HG02588 (cell line): ENCODE results near the gene TNXB.
"Not testable (repeated sequence)": the region's sequence is repeated elsewhere in the genome, so short reads cannot be mapped to it uniquely, and the experiment has no call there.

ENCODE experiments used
- ATAC-seq: cut with Tn5 transposase; IDR thresholded peaks from one replicate; pipeline ENCODE4 v1.9.1; 2021; ENCODE audit warnings: mild to moderate bottlenecking, moderate library complexity; ENCODE audit not compliant: unreplicated experiment

Gene TNXB

DNA sequence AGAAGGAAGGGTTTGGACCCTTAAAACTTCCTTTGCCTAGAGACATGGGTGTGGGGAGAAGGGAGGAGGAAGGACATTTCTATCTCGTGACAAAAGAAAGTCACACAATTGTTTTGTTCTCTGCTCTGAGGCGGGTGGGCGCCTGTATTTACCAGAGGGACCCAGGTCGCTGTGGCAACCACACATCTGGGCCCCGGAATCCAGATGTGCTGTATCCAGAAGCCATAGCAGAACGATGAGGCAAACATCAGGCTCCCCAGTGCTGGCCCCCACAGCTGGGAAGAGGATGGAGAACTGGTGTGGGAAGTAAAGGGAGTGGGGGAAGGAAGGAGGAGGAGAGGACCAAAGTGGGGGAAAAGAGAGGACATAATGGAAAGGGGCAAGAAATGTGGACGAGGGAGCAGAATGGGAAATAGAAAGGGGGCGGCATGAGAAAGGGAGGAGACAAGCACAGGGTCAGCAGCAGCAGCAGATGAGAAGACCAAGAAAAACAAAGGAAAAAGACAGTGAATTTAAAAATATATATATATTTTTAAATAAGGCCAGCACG lies 3.4 kb upstream of the TNXB start:
- no peak for ATAC-seq

DNA sequence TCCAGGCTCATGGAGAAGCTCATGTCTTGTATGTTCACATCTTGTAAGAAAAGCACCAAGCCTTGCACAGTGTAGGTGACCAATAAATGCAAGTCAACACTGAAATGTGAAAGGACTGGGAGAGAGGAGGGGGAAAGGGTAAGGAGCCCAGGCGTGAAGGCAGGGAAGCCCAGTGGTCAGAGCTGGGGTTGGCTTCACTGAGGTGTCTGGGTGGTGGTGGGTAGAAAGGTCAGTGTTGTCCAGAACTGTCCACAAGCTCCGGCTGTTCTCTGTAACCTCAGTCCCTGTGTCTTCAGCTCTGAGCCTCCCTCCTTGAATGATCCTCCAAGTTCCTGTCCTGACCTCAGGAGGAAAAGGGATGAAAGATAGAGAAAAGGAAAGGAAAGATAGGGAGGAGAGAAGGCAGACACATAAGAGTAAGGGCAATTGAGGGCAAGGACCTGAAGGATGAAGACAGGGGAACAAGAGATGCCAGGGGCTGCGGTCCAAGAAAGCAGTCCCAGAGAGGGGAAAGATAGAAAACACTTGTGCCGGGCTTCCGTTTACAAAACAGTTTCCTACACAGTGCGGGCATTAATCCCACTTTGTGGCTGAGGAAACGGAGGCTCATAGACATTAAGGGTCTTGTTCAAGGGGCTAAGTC lies 2.4 kb upstream of the TNXB start:
- ATAC-seq = no peak

DNA sequence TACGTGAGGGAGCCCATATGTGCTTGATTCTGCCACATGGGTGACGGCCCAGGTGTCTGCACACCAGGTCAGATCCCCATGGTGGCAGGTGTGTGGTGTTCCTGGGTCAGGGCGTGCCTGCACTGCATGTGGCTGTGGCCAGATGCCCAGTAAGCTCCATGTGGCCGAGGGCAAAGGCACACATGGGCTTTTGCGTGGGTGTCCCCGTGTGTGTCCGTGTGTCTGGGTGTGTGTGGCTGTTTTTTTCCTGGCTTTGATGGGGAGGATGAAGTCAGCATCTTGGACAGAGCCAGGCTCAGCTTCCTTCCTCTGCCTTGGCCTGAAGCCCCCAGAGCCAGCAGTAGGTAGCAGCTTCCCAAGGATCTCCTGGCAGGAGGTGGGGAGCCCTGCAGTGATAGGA lies 1.5 kb upstream of the TNXB start:
- ATAC-seq = no peak

DNA sequence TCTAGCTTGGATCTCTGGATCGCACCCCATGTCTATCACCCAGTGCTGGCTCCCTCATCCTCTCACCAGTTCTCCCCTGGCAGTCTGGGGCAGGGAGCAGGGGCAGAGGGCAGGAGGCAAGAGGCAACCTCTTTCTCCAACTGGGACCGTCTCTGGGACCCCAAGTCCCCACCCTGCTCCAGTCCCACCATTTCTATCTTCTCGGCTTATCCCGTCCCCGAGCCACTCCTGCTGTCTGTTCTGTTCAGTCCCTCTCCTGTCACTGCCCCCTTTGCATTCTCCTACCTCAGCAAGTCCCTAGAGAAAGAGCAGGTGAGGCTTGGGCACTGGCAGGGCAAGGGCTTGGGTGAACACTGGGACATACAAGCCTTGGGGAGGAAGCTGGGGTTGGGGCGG lies 625 bp upstream of the TNXB start:
- ATAC-seq = no peak

DNA sequence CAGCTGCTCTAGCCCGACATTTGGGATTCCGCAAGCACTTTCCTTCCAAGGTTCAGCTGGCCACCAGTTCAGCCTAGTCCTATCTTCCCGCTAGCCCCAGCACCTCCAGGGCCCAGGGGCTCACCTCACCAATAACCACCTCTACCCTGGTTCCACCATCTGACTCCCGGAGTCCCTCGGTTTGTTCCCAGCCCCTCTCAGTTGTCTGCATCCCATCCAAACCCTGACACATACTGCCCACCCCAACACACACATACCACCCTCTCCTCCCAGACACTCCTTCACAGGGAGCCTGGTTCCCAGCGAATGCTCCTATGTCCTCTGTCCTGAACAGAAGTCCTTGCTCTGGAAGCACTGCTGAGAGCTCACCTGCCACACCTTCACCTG lies 418 bp downstream of the TNXB start:
- no peak for ATAC-seq

DNA sequence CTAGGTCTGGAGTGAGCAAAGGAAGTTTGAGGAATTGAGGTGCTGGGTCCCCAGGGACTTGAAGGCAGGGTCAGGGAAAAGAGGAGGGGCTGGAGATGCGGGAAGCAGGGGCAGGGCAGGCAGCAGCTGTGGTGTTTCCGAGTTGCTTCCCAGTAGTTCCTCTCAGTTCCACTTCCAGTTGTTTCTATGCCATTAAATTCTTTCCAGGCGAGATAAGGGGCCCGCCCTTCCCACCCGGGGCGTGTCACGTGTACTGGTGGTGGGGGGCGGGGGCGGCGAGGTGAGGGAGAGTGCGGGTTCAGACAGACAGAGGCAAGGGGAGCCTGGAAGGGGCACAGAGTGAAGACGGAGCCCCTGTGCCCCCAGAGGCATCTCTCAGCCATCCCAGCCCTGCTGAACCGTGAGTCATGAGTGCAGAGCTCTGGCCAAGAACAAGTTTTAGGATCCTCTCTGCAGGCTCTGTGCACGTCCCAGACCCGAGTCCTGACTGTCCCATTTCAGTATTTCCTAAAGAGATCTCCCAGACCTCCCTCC lies 977 bp downstream of the TNXB start:
- ATAC-seq = no peak

DNA sequence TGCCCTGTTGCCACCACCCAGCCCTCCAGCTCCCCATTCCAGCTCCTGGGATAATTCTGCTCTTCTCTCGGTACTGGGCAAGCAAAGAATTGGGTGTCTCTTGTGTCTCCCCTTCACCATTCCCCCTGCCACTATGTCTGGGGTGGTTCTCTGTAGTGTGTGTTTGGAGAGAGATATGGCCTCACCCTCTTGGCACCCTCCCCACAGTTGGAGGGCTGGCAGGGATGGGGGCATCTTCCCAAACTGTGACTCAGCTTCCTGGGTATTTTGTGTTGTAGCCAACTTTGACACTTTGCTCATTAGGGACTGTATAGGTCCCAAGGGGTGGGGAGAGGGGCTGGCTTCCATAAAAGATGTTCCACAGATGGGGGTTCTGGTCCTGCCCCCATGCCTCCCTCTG lies 1.7 kb downstream of the TNXB start:
- no peak for ATAC-seq

DNA sequence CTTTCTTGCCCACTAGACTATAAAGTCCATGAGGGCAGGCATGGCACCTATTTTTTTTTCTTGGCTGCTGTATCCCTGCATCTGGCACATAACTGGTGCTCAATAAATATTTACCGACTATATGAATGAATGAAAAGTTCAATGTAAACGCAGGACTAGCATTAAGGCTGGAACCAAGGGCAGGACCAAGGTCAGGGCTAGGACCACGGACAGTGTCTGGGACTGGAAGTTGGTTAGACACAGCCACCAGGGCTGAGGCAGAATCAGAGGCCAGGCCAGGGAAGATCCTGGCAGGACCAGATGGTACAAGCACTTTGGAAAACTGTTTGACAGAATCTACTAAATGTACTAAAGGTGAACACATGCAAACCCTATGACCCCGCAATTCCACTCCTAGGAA lies 3.7 kb downstream of the TNXB start:
- ATAC-seq = no peak

DNA sequence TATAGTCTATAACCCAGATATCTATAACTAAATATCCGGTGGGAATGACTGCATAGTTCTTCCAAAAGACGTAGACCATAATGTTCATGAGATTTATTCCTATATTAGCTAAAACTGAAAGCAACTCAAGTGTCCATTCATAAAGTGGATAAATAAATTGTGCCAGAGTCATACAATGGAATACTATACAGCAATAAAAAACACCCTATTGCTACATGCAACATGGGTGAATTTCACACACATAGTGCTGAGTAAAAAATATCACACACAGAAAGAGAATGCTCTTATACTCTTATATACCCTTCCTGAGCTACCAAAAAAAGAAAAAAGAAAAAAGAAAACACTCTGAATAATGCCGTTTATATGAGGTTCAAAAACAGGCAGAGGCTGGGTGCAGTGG lies 6.9 kb downstream of the TNXB start:
- no peak for ATAC-seq

DNA sequence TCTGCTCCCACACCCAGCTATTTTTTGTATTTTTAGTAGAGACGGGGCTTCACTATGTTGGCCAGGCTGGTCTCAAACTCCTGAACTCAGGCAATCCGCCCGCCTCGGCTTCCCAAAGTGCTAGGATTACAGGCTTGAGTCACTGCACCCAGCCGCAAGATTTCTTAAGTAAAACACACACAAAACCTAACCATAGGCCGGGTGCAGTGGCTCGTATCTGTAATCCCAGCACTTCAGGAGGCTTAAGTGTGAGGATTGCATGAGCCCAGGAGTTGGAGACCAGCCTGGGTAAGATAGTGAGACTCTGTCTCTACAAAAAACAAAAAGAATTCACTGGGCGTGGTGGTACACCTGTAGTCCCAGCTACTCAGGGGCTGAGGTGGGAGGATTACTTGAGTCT lies 8.9 kb downstream of the TNXB start:
- ATAC-seq = not testable (repeated sequence)

DNA sequence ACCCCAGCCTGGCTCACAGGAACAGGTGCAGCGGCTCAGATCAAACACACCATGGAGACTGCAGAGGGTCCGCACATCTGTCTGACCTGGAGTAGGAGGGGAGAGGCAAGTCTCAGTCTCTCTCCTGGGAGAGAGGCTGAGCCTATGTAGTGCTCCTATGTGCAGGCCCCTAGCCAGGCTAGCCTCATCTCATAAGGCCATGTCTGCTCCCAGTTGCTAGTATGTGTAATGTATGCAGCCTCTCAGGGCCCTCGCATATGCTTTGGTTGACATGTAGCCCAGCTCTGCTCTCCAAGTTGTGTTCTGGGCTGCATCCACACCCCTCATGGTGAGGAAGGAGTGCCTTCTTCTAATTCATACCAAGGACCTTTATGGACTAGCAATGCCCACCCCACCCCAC lies 11.8 kb downstream of the TNXB start:
- ATAC-seq = no peak

DNA sequence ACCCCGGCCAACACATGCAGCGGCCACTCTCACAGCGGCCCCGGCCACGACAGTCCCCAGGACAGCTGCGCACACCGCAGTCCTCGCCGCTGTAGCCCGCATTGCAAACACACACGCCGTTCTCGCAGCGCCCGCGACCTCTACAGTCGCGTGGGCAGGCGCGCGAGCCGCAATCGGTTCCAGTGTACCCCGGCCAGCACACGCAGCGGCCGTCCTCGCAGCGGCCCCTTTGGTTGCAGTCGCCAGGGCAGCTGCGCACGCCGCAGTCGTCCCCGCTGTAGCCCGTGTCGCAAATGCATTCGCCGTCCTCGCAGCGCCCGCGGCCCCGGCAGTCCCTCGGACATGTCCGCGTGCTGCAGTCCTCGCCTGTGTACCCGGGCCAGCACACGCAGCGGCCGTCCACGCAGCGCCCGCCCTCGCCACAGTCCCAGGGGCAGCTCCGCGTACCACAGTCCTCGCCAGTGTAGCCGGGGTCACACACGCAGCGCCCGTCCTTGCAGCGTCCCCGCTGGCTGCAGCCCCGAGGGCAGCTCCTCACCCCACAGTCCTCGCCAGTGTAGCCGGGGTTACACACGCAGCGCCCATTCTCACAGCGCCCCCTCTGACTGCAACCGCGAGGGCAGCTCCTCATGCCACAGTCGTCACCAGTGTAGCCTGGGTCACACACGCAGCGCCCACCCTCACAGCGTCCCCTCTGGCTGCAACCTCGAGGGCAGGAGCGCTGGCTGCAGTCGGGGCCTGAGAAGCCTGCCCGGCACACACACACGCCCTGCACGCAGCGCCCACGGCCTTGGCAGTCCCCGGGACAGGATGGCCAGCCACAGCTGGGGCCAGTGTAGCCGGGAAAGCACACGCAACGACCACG lies 12.5 kb downstream of the TNXB start:
- ATAC-seq = no peak

DNA sequence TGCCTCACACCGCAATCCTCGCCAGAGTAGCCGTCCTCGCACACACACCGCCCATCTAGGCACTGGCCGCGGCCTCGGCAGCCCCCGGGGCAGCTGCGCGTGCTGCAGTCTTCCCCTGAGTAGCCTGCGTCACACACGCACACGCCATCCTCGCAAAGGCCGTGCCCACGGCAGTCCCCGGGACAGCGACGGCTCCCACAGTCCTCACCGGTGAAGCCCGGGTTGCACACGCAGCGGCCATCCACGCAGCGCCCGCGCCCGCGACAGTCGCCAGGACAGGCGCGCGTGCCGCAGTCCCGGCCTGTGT lies 13.1 kb downstream of the TNXB start:
- ATAC-seq = no peak

DNA sequence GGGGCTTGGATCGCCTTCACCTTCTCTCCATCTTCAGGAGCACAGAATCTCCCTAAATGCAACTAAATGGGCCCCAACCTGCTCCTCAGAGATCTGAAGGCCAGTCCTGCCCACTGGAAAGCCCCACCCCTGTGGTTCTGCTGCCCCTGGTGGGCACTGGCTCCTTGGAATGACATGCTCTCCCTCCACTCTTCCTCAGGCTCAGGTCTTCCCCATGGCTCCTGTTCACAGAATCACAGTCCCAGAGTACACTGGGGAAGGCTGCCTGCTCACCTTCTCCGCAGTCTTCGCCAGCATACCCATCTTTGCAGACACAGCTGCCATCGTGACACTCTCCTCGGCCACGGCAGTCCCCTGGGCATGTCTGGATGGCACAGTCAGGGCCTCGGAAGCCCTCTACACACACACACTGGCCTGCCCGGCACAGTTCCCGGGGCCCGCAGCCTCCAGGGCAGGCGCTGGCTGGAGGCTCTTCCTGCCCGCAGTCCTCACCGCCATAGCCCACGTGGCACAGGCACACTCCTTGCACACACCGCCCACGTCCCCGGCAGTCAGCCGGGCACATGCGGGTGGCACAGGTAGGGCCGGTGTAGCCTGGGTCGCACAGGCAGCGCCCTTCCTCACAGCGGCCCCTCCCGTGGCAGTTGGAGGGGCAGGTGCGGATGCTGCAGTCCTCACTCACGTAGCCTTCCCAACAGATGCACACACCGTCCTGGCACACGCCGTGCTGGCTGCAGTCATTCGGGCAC lies 13.6 kb downstream of the TNXB start:
- ATAC-seq = no peak

DNA sequence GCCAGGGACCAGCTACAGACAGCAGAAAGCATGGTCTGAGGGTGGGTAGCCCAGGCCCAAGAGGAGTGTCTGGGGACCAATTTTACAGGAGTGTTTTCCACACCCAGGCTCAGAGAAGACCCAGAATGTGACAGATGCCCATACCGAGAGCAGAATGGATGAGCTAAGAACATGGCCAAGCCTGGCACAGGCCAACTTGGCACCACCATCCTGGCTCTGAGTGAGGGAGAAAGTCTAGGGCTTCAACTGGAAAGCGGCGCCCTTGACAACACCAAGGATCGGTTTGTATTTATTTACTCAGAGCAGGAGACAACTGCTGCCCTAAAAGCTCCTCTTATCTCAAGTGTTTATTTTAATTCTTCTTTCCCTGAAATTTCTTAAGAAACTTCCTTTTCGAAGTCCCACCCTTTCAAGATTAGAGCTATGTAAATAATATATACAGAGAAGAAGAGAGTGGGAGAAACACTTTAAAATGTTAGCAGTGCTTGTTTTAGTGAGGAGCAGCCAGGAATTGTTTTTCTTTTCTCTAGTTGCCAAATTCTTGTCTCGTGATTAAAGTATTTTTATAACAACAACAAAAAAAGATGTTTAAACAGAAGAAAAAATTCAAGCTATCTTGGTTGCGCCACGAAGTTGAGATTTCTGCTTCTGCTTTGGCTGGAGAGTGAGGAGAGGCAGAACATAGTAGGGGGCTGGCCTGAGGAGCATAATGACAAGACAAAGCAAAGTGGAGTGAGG lies 16.2 kb downstream of the TNXB start:
- no peak for ATAC-seq

DNA sequence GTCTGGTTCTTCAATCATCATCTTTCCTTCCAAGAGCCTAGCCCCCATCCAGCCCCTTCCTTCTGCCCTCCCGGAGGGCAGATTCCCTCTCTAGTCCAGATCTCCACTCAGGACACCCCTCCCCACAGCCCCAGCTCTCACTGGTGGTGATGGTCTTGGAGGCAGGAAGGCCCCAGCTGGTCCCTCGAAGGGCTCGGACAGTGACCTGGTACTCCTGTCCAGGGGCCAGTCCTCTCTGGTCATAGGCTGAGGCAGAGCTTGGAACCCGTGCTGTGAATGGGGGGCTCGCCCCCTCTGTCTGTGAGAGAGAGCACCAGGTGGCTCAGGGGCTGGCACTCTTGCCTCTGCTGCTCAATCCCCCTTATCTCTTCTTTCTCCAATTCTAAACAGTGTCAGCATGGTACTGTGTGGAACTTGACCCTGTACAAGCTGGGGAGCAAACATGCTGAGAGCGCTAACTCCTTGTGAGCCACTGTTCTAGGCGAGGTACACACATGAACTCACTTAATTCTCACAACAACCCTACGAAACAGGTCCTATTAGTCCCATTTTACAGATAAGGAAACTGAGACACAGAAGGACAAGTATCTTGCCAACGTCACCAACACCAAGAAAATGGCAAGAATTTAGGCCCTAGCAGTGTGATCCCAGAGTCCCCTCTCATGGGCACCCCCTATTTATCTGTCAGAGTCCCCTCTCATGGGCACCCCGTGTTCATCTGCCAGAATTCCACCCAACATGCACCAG lies 19.9 kb downstream of the TNXB start:
- no peak for ATAC-seq

DNA sequence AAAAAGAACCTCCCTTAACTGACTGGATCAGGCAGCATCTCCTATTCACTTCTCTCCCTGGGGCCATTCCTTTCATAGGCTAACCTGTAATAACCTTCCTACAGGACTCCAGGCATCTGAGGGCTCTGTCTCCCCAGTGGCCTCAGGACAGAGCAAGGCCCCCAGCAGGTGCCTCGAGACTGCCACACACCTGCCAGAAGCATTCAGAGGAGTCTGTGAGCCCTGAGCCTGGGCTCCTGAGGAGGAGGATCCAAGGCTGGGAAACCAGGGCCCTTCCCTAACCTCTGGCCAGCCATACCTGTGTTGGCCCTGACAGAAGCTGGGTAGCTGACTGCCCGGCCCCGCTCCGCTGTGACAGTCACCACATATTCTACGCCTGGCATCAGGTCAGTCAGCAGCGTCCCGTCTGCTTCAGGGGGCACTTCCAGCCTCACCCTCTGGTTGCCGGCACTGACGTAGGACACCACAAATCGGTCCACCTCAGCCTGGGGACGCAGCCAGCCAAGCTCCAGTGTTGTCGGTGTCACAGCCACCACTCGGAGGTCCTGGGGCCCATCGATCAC lies 20.6 kb downstream of the TNXB start:
- no peak for ATAC-seq

DNA sequence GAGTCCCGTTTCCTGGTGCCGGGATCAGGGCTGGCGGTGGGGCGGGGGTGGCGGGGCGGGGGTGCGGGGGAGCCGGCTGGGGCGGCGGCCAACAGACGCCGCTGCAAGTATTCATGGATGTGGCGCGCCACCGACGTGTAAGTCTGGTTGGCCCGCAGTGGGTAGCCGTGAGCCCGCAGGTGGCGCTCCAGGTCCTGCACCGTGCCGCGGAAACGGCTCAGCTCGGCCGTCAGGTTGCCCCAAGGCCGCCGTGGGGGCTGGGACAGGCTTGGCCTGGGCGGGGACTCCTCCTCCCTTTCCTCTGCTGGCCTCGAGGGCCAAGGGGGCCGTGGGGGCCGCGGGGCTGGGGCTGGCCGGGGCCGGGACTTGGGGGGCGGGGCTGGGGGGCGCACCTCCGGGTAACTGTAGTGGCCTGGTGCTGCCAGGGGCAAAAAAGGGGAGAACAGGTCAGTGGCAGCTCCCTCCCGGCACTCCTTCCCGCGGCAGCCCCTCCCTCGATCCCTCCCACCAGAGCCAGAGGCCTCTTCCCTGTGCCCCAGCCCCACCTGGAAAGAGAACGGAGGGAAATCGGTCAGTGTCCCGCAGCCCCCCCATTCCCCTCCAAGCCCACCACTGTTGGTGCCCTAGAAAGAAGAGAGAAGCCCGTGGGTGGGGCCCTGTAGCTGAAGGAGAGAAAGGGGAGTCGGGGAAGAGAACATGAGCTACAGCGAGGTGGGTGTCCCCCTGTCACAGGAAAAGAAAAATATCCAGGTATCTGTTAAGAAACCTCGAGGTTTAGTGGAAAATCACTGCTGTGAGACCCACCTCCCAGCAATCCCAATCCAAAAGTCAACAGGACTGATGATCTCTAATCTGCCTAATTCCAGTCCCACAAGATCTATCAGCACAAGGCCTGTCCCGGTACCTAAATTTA lies 21.3 kb downstream of the TNXB start:
- ATAC-seq = no peak
